Urinary bladder (tissue), 4 donors: ENCODE data around the gene HECTD4. TPM values are rescaled to one million over a fixed set of nuclear protein-coding genes. Genes with fewer than 3 reads are reported as not detected.

ENCODE experiments used
- DNase-seq: peaks from one replicate; pipeline ENCODE4 v3.0.0-alpha.2; 2015; ENCODE audit errors: extremely low spot score
- H3K27ac ChIP-seq: one replicate; pipeline ENCODE4 v1.5.1; 2013; ENCODE audit warnings: low read depth, mild to moderate bottlenecking, moderate library complexity
- H3K36me3 ChIP-seq: one replicate; pipeline ENCODE4 v1.6.1; 2013; ENCODE audit warnings: mild to moderate bottlenecking, moderate library complexity; ENCODE audit not compliant: insufficient read depth
- H3K4me1 ChIP-seq: one replicate; pipeline ENCODE4 v1.6.1; 2013; ENCODE audit warnings: mild to moderate bottlenecking, moderate library complexity; ENCODE audit not compliant: insufficient read depth
- H3K4me3 ChIP-seq: one replicate; pipeline ENCODE4 v1.5.1; 2013; ENCODE audit warnings: low read depth, low read length
- WGBS: extraction: QIAGEN DNeasy Blood & Tissue Kit; methylation state at CpG from one replicate; pipeline ENCODE4 v1.1.7; 2013; 5-methylcytosine and 5-hydroxymethylcytosine counted together
- polyA plus RNA-seq: library from polyadenylated mRNA; stranded (reverse); fragments of 200-250 nt; gene quantifications from one replicate; pipeline ENCODE4 v1.2.3, GENCODE V29; 2013
- total RNA-seq: library from RNA; depleted of rRNA; stranded (reverse); fragments of >200 nt; gene quantifications from one replicate; pipeline ENCODE4 v1.2.3, GENCODE V29; 2014
- donor health status: healthy with polysubstance abuse.
- donor health status: healthy.

The HECTD4 gene
- total and polyA plus RNA-seq, 2 donors = 8.6 to 87.2 TPM

DNA sequence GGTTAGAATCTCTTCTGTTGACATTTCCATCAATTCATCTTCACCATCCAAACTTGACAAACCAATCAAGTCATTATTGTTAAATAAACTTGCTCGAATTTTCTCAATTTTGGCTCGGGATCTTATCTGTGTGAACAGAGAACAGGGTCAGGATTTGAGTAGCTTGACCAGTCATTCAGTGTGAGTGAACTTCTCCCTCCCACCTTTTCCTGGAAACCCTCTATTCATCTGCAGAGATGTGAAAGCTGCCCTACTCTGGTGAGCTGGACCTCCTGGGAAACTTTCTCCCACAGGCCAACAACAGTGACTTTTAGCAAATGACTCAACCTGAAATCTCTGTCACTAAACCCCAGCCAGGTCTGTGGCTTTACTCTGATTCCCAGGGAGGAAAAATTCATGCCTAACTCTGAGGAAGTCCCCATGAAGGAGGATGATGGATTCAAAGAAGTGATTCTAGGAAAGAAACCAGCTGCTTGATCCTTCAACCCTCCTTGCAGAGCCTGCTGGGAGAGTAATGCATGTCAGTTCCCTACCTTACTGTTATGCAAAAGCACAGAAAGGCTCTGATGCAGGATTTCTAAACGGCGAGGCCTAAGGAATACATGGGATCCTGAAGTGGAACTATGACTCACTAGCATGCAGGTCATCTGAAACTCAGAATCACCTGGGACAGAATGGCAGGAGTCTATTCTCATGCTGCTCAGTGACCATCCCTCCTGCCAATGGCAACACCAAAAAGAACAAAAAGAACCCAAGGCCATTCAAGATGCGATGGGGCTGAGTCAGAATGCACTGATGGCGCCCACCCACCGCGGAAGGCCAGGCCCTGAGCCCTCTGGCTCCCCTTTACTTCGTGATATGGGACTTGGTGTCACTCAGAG lies 198.8 kb downstream of the HECTD4 start:
- no peak for DNase-seq
- Histone ChIP-seq H3K36me3 (no peaks in the 10 kb centered on the region), H3K4me3 (no peak overlapping the region), H3K27ac (no peak overlapping the region), H3K4me1 (no peaks in the 10 kb centered on the region)
- 79% methylated on average over 9 of the region's 9 CpGs for WGBS

DNA sequence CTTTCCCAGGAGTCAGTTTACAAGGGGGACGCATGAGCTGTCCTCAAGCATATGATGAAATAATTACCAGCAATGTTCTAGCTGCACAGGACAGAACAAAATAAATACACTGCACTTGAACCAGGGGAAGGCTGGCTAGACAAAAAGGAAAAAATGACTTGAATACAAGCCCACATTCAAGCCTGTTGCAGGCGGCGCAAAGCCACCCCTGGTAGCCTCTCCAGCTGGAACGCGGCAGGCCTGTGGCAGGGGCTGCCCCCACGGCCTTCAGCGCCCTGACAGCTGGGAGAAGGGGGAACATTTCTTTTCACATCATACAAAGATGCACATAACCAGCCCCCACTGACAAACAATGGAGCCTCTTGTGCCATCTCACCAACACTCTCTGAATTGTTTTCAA lies 199.7 kb downstream of the HECTD4 start:
- WGBS = 78% methylated on average over 7 of the region's 7 CpGs
- H3K36me3 ChIP-seq = no peaks in the 10 kb centered on the region
- DNase-seq = no peak
- no peak overlapping the region for H3K27ac ChIP-seq
- H3K4me1 ChIP-seq = no peaks in the 10 kb centered on the region
- H3K4me3 ChIP-seq = no peak overlapping the region

DNA sequence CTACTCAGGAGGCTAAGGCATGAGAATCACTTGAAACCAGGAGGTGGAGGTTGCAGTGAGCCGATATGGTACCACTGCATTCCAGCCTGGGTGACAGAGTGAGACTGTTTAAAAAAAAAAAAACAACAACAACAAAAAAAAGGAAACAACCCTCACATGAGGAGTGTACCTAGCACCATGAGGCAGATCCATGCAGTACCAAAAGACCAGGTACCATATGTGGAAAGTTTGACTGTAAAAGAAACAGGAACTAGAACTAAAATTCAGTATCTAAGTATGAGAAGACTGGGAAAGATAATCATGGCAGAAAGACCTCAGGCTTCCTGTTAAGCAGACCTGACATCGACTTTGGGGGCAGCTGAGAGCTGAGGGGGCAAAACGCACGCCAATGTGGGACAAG lies 201.8 kb downstream of the HECTD4 start:
- WGBS = 87% methylated on average over 4 of the region's 4 CpGs
- no peak for DNase-seq
- Histone ChIP-seq H3K27ac (no peak overlapping the region), H3K36me3 (no peaks in the 10 kb centered on the region), H3K4me1 (no peaks in the 10 kb centered on the region), H3K4me3 (no peak overlapping the region)

DNA sequence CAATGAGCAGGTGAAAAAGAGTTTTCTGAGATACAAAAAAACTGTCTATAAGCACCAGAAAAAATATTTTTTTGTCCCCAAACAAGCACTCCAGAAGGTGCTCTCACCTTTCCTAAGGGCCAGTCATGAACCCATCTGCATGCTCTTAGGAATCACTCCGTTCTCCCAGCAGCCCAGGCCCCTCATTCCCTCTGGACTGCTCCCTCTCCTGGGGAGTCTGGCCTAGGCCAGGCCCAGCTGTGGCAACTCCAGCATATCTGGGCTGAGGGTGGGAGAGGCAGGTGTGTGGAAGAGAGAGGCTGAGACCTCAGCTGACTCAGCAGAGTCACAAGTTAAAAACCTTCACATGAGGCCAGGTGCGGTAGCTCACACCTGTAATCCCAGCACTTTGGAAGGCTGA lies 202.3 kb downstream of the HECTD4 start:
- H3K27ac ChIP-seq = no peak overlapping the region
- H3K4me1 ChIP-seq = no peaks in the 10 kb centered on the region
- H3K36me3 ChIP-seq = no peaks in the 10 kb centered on the region
- no peak overlapping the region for H3K4me3 ChIP-seq
- no peak for DNase-seq
- 83% methylated on average over 2 of the region's 2 CpGs for whole genome bisulfite sequencing

DNA sequence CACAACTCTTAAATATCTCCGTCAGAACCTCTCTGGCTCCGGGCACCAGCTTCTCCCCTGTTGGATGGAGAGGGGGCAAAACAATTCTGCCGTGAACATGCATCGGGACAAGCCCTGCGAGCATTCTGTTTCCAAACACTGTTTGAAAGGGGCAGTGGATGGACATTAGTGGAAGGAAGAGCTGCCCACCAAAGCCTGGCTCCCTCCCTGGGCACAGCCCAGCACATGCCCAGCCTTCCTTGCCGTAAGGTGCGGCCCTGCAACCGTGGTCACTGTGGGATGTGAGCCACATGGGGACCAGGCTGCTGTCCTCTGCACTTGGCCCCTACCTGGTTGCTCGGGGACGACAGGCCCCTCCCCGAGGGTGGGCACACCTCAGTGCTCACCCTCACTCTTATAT lies 202.9 kb downstream of the HECTD4 start:
- no peaks in the 10 kb centered on the region for H3K4me1 ChIP-seq
- DNase-seq = no peak
- H3K27ac ChIP-seq = no peak overlapping the region
- WGBS = 92% methylated on average over 11 of the region's 11 CpGs
- no peaks in the 10 kb centered on the region for H3K36me3 ChIP-seq
- H3K4me3 ChIP-seq = no peak overlapping the region

DNA sequence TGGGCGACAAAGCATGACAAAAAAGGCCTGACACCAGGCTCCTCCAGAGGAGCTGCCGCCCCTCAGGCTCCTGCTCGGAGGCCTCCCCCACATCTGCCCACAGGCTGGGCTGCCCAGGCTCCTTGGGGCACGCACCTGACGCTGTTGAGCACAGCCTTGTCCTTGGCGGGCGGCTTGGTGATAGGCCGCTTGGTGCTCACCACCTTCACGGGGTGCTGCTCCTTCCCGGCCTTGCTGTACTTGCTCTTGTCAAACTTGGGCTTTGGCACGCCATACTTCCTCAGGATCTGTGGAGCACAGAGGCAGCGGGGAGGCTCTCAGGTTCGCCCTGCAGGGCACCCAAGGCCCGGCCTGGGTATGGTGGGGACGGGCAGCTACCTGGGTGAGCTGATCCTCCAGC lies 203.4 kb downstream of the HECTD4 start:
- DNase-seq = no peak
- Histone ChIP-seq H3K4me1 (no peaks in the 10 kb centered on the region), H3K27ac (no peak overlapping the region), H3K4me3 (no peak overlapping the region), H3K36me3 (no peaks in the 10 kb centered on the region)
- WGBS = 93% methylated on average over 15 of the region's 15 CpGs

DNA sequence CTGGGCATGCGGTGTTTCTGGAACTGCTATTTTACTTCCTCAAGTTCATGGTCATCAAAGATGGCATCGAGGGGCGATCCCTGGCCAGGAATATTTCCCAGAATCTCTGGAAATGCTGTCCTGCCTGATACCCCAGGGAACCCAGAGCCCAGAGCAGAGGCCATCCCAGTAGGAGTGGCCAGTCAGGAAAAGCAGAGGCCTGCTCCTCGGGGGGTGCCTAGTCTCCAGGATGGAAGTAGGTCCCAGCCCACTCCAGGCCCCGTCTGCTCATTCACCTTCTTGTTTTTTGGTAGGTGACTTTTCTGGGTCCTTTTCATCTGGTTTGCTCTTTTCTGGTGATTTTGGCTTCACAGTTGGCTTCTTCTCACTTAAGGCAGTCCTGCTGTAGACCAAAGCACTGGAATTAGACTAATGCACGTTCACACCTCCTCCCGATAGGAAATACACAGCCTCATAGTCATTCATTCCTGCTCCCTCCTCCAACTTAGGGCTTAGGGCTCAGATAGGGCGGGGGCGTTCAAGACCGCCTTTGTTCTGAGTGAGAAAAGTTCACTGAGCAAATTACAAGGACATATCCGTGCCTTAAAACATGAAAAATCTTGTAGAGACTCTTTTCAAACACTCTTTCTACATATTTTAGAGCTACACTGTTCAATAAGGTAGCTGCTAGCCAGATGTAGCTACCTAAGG lies 205.8 kb downstream of the HECTD4 start:
- 84% methylated on average over 11 of the region's 11 CpGs for WGBS
- H3K27ac ChIP-seq = no peak overlapping the region
- H3K4me3 ChIP-seq = no peak overlapping the region
- no peaks in the 10 kb centered on the region for H3K4me1 ChIP-seq
- H3K36me3 ChIP-seq = no peaks in the 10 kb centered on the region
- DNase-seq = no peak

DNA sequence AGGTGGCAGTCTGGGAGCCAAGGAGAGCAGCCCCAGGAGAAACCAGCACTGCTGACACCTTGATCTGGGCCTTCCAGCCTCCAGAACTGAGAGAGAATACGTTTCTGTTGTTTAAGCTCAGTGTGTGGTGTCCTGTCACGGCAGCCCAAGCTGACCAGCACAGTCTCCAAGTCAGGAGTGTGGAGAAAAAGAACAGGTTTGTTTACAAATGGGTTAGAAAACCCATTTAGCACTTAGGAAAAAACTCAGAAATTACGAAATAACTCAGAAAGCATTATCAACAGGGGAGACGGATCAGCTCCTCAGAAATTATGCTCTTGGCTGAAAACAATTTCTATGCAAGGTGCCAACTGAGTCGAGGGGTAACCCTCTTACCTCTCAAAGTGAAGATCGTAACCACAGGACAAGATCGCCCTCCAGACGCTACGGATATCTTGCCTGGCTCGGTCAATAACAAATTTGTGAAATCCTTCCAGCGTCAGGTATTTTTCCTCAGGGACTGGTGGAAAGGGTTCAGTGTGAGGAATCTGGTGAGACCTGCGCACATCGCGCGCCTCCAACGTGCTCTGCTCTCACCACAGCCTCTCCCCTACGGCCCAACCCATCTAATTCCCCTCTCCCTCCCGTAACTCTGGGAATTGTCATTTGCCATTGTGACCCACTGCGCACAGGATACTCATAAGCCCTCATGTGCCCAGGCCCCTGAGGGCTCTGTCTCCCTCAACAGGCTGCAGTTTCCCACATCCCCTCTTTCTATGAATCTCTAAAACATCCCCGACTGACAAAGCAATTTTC lies 206.7 kb downstream of the HECTD4 start:
- 91% methylated on average over 20 of the region's 20 CpGs for WGBS
- peaks cover 5% of the 10 kb centered on the region for H3K36me3 ChIP-seq

DNA sequence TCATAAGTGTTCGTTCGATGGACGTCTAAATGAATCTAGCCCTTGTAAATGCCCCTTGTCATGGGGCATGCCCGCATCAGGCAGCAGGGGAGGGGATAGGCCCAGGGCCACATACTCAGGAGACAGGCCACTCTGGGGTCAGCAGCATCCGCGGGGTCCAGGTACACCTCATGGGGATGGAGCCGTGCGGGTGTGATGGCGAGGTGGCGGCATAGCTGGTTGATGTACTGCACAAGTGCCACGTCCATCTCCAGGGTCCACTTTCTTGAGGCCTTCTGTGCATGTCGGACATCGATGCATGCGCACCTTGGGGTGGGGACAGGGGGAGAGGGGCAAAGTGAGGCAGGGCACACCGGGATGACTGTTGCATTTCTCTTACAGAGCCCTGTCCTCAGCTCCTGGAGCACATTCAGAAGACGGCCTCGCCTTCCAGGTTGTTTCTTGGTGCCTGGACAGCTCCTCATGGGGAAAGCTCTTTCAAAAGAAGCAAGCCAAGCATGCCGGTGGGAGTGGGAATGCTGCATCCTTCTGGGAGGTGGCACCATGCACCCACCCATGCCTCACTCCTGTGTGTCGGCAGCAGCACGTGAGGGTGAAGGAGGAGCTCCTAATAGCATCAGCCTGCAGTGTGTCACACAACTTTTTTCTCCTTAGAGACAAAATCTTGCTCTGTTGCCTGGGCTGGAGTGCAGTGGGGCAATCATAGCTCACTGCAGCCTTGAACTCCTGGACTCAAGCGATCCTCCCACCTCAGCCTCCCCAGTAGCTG lies 209.5 kb downstream of the HECTD4 start:
- 95% methylated on average over 21 of the region's 21 CpGs for WGBS
- H3K36me3 ChIP-seq = peaks cover 5% of the 10 kb centered on the region
- no peak for DNase-seq
- no peaks in the 10 kb centered on the region for H3K4me1 ChIP-seq
- no peak overlapping the region for H3K27ac ChIP-seq
- H3K4me3 ChIP-seq = no peak overlapping the region

More for the DNA sequence above, 206.7 kb downstream of the HECTD4 start:
- DNase-seq = no peak
- Histone ChIP-seq H3K4me3 (no peak overlapping the region), H3K4me1 (no peaks in the 10 kb centered on the region), H3K27ac (no peak overlapping the region)

DNA sequence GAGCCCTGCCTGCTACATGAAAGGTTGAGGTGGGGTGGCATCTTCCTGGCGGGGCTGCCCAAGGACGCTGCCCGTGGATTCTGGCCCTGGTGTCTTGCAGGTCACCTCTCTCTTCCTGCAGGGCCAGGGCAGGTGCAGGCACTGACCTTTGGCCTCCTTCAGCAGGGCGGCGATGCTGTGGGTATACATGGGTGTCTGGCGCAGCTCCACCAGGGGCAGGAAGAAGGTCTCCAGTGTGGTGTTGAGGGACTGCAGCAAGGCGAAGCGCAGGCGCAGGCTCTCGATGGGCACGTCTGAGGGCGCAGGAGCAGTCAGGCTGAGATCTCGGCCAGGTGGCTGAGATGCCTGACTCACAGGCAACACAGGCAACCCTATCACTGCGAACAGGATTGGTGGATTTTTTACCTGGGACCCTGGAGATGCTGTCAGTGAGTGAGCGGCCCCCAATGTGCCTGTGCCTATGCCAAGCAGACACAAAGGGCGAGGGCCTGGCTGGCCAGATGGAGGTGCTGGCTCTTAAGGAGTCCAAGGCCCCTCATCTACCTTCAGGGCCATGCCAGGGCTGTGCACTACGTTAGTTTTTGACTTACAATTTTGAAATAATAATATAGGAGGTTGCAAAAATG lies 211.1 kb downstream of the HECTD4 start:
- Histone ChIP-seq H3K36me3 (peaks cover 5% of the 10 kb centered on the region), H3K4me3 (no peak overlapping the region), H3K27ac (no peak overlapping the region), H3K4me1 (no peaks in the 10 kb centered on the region)
- no peak for DNase-seq
- 94% methylated on average over 17 of the region's 17 CpGs for WGBS

DNA sequence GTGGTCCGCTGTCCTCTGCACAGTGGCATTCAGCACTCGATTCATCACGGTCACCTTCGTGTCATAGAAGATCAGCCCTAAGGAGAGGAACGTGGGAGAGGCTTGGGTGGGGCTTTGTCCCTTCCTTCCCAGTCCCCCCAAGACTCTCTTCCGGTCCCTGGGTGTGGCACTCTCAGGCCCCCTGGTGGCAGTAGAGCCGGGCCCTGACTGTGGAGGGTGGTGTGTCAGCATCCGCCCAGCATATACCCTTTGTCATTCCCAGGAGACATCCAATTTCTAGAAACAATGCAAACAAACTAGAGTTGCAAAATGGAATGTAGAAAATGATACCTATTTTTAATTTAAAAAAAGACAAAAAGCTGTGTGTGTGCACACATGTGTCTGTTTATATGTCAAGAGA lies 211.9 kb downstream of the HECTD4 start:
- Histone ChIP-seq H3K27ac (no peak overlapping the region), H3K36me3 (peaks cover 5% of the 10 kb centered on the region), H3K4me1 (no peaks in the 10 kb centered on the region), H3K4me3 (no peak overlapping the region)
- DNase-seq = no peak
- WGBS = 63% methylated on average over 8 of the region's 8 CpGs

DNA sequence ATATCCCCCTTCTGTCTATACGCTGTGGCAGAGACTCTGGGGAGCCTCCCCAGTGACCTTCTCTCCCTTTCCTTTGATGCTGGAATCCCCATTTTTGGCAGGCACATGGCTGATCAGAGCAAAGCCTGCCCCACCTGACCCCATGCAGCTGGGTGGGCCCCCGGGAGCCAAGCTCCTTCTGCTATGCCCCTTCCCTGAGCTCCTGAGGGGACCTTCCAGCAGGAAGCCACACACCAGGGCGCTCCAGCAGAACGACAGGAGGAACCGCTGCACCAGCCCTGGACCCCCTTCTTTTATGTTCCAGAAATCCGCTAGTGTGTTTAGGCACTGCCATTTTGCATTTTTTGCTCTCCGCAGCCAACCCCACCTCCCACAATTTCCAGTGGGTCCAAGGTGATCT lies 212.3 kb downstream of the HECTD4 start:
- H3K4me3 ChIP-seq = no peak overlapping the region
- WGBS = 83% methylated on average over 7 of the region's 7 CpGs
- no peaks in the 10 kb centered on the region for H3K4me1 ChIP-seq
- peaks cover 5% of the 10 kb centered on the region for H3K36me3 ChIP-seq
- H3K27ac ChIP-seq = no peak overlapping the region
- DNase-seq = no peak
